ENCODE measurements around the gene ABCG2. TPM values are rescaled to one million over a fixed set of nuclear protein-coding genes. Genes with fewer than 3 reads are reported as not detected.
"Not testable (repeated sequence)": the region's sequence is repeated elsewhere in the genome, so short reads cannot be mapped to it uniquely, and the experiment has no call there.

Gene ABCG2
- total RNA-seq, 1 experiment from 2014 or later = 24.6 TPM

DNA sequence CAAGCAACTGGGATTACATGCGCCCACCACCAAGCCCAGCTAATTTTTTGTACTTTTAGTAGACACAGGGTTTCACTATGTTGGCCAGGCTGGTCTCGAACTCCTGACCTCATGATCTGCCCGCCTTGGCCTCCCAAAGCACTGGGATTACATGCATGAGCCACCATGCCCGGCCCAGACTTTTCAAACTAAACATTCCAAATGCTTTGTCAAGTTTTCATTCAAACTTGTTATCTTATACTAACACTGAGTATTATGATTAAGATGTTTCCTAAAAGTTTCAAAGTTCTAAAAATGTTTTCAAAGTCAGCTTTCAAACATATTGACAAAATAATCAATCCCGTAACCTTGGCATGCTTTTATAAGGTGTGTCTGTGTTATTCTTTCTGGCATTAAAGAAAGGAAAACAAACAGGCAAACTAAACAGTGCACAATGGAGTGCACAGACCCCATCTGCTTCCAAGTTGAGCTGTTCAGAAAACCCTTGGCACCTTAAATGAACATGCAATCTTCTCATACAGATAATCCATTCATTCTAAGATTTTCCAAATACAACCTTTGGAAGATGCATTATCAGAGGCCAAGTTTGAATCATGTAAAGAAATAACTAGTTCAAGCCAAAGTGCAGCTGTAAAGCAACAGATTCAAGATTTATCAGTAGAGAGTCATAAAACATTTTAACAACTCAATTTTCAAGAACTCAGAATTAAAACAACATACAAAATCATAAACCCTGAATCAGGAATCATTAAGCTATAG, 49.1 kb downstream of the ABCG2 start:
- no peaks in the 10 kb centered on the region for H3K36me3 ChIP-seq (ENCODE audit: low read depth)
- intact Hi-C loops (cut with micrococcal nuclease; ENCODE audit: unreplicated experiment) = loop anchor here (5.0 kb wide), 1 partner anchor 48 kb away; the partner anchor contains the start of gene ABCG2
- BruUV-seq (replicated peaks) = no TSS peak
- CTCF ChIA-PET = interaction anchor here (0.6 kb wide), 1 partner anchor 266 kb away, joined by 3 read pairs; no protein-coding TSS in a partner anchor
- no peak overlapping the region for H2AFZ ChIP-seq
- no peak overlapping the region for H3K27ac ChIP-seq
- H3K4me1 ChIP-seq (replicated peaks; ENCODE audit: insufficient read depth) = peaks cover 25% of the 10 kb centered on the region
- no peaks in the 10 kb centered on the region for H3K79me2 ChIP-seq (ENCODE audit: low read depth)
- H3K9me2 ChIP-seq (ENCODE audit: insufficient read depth) = no peaks in the 10 kb centered on the region
- H4K20me1 ChIP-seq (ENCODE audit: insufficient read depth) = no peaks in the 10 kb centered on the region
- H3K4me2 ChIP-seq = no peak overlapping the region
- no peaks in the 10 kb centered on the region for H3K9me3 ChIP-seq (ENCODE audit: insufficient read depth, low read depth)
- H3K27me3 ChIP-seq (ENCODE audit: insufficient read depth, low read depth) = no peaks in the 10 kb centered on the region
- no peak for DNase-seq
- no peak for TF ChIP-seq EZH2 (IDR thresholded peaks at IDR 0.05; ENCODE audit: low read depth)
- TF ChIP-seq, protein P1, sequence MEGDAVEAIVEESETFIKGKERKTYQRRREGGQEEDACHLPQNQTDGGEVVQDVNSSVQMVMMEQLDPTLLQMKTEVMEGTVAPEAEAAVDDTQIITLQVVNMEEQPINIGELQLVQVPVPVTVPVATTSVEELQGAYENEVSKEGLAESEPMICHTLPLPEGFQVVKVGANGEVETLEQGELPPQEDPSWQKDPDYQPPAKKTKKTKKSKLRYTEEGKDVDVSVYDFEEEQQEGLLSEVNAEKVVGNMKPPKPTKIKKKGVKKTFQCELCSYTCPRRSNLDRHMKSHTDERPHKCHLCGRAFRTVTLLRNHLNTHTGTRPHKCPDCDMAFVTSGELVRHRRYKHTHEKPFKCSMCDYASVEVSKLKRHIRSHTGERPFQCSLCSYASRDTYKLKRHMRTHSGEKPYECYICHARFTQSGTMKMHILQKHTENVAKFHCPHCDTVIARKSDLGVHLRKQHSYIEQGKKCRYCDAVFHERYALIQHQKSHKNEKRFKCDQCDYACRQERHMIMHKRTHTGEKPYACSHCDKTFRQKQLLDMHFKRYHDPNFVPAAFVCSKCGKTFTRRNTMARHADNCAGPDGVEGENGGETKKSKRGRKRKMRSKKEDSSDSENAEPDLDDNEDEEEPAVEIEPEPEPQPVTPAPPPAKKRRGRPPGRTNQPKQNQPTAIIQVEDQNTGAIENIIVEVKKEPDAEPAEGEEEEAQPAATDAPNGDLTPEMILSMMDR (conservative IDR thresholded peaks at IDR 0.05) = no peak
- H3K4me3 ChIP-seq = no peak overlapping the region
- no peaks in the 10 kb centered on the region; the same call in 1 of the 2 replicates for H3F3A ChIP-seq (ENCODE audit: insufficient read depth, low read depth)
- POLR2A ChIA-PET (ENCODE audit: unreplicated experiment) = interaction anchor here (0.6 kb wide), 1 partner anchor 70 kb away, joined by 6 read pairs; no protein-coding TSS in a partner anchor

DNA sequence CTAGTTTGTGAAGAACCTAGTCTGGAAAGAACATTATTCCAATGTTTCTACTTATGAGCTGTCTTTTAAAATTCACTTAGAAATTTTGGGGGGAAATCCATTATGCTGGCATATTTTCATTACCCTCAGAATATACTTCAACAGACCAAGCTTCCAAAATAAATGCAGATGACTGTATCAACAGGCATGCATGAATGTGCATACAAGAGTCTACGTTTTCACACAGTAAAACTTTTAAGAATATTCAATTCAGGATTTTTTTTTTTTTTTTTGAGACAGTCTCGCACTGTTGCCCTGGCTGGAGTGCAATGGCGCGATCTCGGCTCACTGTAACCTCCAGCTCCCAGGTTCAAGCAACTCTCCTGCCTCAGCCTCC, 49.7 kb downstream of the ABCG2 start:
- H3F3A ChIP-seq (ENCODE audit: insufficient read depth, low read depth) = no peaks in the 10 kb centered on the region; the same call in 1 of the 2 replicates
- TF ChIP-seq, protein P1 (conservative IDR thresholded peaks at IDR 0.05) = no peak
- TF ChIP-seq EZH2 (IDR thresholded peaks at IDR 0.05; ENCODE audit: low read depth) = no peak
- peaks cover 25% of the 10 kb centered on the region for H3K4me1 ChIP-seq (replicated peaks; ENCODE audit: insufficient read depth)
- H3K4me2 ChIP-seq = no peak overlapping the region
- no peaks in the 10 kb centered on the region for H3K9me2 ChIP-seq (ENCODE audit: insufficient read depth)
- H2AFZ ChIP-seq = no peak overlapping the region
- no peak overlapping the region for H3K4me3 ChIP-seq
- intact Hi-C loops (cut with micrococcal nuclease; ENCODE audit: unreplicated experiment) = loop anchor here (5.0 kb wide), 1 partner anchor 49 kb away; the partner anchor contains the start of gene ABCG2
- CTCF ChIA-PET = no interaction called here
- no peaks in the 10 kb centered on the region for H3K27me3 ChIP-seq (ENCODE audit: insufficient read depth, low read depth)
- no peak for DNase-seq
- H3K27ac ChIP-seq = no peak overlapping the region
- H3K9me3 ChIP-seq (ENCODE audit: insufficient read depth, low read depth) = no peaks in the 10 kb centered on the region
- POLR2A ChIA-PET (ENCODE audit: unreplicated experiment) = no interaction called here
- H4K20me1 ChIP-seq (ENCODE audit: insufficient read depth) = no peaks in the 10 kb centered on the region
- no TSS peak for BruUV-seq (replicated peaks)
- H3K36me3 ChIP-seq (ENCODE audit: low read depth) = no peaks in the 10 kb centered on the region
- H3K79me2 ChIP-seq (ENCODE audit: low read depth) = no peaks in the 10 kb centered on the region

DNA sequence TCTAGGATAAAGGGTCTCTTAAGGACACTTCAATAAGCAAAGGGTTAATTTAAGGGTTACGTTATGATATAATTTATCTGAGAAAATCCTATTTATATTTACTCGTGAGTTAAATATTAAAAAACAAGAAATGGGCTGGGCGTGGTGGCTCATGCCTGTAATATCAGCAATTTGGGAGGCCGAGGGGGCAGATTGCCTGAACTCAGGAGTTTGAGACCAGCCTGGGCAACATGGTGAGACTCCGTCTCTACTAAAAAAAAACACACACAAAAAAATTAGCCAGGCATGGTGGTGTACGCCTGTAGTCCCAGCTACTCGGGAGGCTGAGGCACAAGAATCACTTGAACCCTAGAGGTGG, 50.4 kb downstream of the ABCG2 start:
- H3K27ac ChIP-seq = peak overlapping the region; percentile 58
- CTCF ChIA-PET = not testable (repeated sequence)
- intact Hi-C loops (cut with micrococcal nuclease; ENCODE audit: unreplicated experiment) = loop anchor here (5.0 kb wide), 1 partner anchor 49 kb away; the partner anchor contains the start of gene ABCG2

More for the DNA sequence above, 50.4 kb downstream of the ABCG2 start:
- H3K4me3 ChIP-seq; H3K27me3 ChIP-seq (ENCODE audit: insufficient read depth, low read depth); H3K79me2 ChIP-seq (ENCODE audit: low read depth); H4K20me1 ChIP-seq (ENCODE audit: insufficient read depth); H2AFZ ChIP-seq; H3K36me3 ChIP-seq (ENCODE audit: low read depth); H3F3A ChIP-seq (ENCODE audit: insufficient read depth, low read depth); BruUV-seq (replicated peaks); DNase-seq; POLR2A ChIA-PET (ENCODE audit: unreplicated experiment); H3K9me3 ChIP-seq (ENCODE audit: insufficient read depth, low read depth); H3K9me2 ChIP-seq (ENCODE audit: insufficient read depth): not testable (repeated sequence)
- H3K4me2 ChIP-seq = 0 out of 2 replicates have a peak overlapping the region, but pooled peaks have one; percentile 36
- H3K4me1 ChIP-seq (replicated peaks; ENCODE audit: insufficient read depth) = peaks cover 25% of the 10 kb centered on the region

All from PC-9 (cell line).